DND-41 (cell line): Measurements from ENCODE around the gene CTDSP2.

Experiments used
- ATAC-seq: fragments of 200-7000 bp; cut with Tn5 transposase; 3 replicates; pipeline ENCODE4 v1.9.1; 2021; ENCODE audit warnings: low read depth; ENCODE audit not compliant: insufficient read depth
- DNase-seq: peaks from one replicate; pipeline ENCODE4 v3.0.0-alpha.2; 2020
- H2AFZ ChIP-seq: 2 replicates; pipeline ENCODE4 v1.6.0; 2012; ENCODE audit warnings: low read depth, low read length
- H3K27ac ChIP-seq: 2 replicates; pipeline ENCODE4 v1.5.1; 2012; ENCODE audit warnings: low read length, inconsistent platforms
- H3K27me3 ChIP-seq: fragments of 200-600 bp; sonication (generic); 2 replicates; pipeline ENCODE4 v1.6.0; 2012; ENCODE audit warnings: low read length, mild to moderate bottlenecking, inconsistent platforms; ENCODE audit not compliant: insufficient read depth, poor library complexity
- H3K36me3 ChIP-seq: 2 replicates; pipeline ENCODE4 v1.5.1; 2012; ENCODE audit warnings: low read length, inconsistent platforms; ENCODE audit not compliant: insufficient read depth
- H3K4me1 ChIP-seq: 2 replicates; pipeline ENCODE4 v1.5.1; 2012; ENCODE audit warnings: mild to moderate bottlenecking, low read length; ENCODE audit not compliant: insufficient read depth
- H3K4me2 ChIP-seq: 2 replicates; pipeline ENCODE4 v1.6.0; 2012; ENCODE audit warnings: mild to moderate bottlenecking, moderate library complexity, low read length, inconsistent platforms; ENCODE audit not compliant: insufficient read depth
- H3K4me3 ChIP-seq, 2 experiments: fragments of 200-600 bp in 1 of 2; shearing (Covaris generic) in 1 of 2; 2 replicates each; pipeline ENCODE4 v1.5.1; 2012 to 2016; ENCODE audit warnings: inconsistent platforms in 2 of 2, low read length in 2 of 2, mild to moderate bottlenecking in 2 of 2, low read depth in 1 of 2, moderate library complexity in 1 of 2
- H3K79me2 ChIP-seq: 2 replicates; pipeline ENCODE4 v1.6.0; 2012; ENCODE audit warnings: low read length, inconsistent platforms; ENCODE audit not compliant: insufficient read depth
- H3K9ac ChIP-seq: 2 replicates; pipeline ENCODE4 v1.6.0; 2012; ENCODE audit warnings: low read depth, mild to moderate bottlenecking, inconsistent platforms, low read length, moderate library complexity
- H3K9me3 ChIP-seq: 2 replicates; pipeline ENCODE4 v1.5.1; 2012; ENCODE audit warnings: low read length, moderate library complexity, mild to moderate bottlenecking, inconsistent platforms; ENCODE audit not compliant: insufficient read depth, severe bottlenecking
- H4K20me1 ChIP-seq: 2 replicates; pipeline ENCODE4 v1.6.0; 2012; ENCODE audit warnings: low read length; ENCODE audit not compliant: insufficient read depth
- EZH2 ChIP-seq: IDR thresholded peaks from 3 replicates; pipeline ENCODE4 v1.6.1; 2012; ENCODE audit warnings: borderline replicate concordance, low read depth, mild to moderate bottlenecking, moderate library complexity, low read length, inconsistent platforms; ENCODE audit not compliant: severe bottlenecking
- TF ChIP-seq, protein P1 (sequence below): IDR thresholded peaks from 2 replicates; pipeline ENCODE4 v1.5.1; 2012; ENCODE audit warnings: borderline replicate concordance, low read length, moderate library complexity, mild to moderate bottlenecking; ENCODE audit not compliant: poor library complexity, severe bottlenecking; ENCODE audit errors: extremely low read depth

The CTDSP2 gene

DNA sequence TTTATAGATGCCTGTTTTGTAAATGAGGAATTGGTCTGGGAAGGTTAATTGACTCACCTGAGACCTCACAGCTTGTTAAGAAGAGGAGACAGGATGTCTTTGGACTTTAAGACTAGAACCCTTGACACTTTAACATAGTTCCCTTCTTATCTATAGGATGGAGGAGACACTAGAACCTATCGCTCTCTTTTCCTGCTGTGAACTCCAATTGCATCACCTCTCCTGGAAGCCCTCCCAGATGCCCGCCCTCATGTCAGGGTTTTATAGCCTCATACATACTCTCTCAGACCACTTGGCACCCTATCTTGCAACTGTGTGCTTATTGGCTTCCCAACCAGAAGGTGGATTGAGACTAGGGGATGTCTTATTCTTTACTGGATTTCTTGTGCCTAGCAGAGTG, 2.5 kb upstream of the CTDSP2 start:
- no peak for ATAC-seq
- Histone ChIP-seq H2AFZ (no peak overlapping the region), H3K4me3 (no peak overlapping the region), H4K20me1 (peaks cover 21% of the 10 kb centered on the region), H3K4me2 (no peak overlapping the region), H3K27me3 (peaks cover 57% of the 10 kb centered on the region), H3K27ac (no peak overlapping the region), H3K9ac (no peak overlapping the region), H3K9me3 (no peaks in the 10 kb centered on the region), H3K79me2 (peaks cover 25% of the 10 kb centered on the region), H3K4me1 (peaks cover 19% of the 10 kb centered on the region), H3K36me3 (peaks cover 13% of the 10 kb centered on the region; the same call in 1 of the 2 replicates)
- no peak for TF ChIP-seq EZH2
- TF ChIP-seq, protein P1, sequence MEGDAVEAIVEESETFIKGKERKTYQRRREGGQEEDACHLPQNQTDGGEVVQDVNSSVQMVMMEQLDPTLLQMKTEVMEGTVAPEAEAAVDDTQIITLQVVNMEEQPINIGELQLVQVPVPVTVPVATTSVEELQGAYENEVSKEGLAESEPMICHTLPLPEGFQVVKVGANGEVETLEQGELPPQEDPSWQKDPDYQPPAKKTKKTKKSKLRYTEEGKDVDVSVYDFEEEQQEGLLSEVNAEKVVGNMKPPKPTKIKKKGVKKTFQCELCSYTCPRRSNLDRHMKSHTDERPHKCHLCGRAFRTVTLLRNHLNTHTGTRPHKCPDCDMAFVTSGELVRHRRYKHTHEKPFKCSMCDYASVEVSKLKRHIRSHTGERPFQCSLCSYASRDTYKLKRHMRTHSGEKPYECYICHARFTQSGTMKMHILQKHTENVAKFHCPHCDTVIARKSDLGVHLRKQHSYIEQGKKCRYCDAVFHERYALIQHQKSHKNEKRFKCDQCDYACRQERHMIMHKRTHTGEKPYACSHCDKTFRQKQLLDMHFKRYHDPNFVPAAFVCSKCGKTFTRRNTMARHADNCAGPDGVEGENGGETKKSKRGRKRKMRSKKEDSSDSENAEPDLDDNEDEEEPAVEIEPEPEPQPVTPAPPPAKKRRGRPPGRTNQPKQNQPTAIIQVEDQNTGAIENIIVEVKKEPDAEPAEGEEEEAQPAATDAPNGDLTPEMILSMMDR: no peak
- DNase-seq: no peak

DNA sequence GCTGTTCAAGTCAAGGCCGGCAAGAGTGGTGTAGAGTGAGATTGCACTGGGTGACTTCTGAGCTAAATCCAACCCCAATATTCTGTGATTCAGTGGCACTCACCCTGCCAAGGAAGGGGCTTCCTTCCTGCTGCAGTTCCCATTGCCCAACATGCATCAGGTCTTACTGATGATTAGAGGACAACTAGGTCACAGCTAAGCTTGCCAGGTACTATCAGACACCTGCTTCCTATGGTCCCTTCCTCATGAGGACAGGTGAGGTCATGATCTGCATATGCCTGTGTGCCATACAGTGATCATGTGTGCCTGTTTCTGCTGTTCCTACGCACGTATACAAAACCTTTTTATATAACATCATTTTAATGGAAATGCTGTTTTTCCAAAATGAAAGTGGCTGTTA, 1.7 kb upstream of the CTDSP2 start:
- DNase-seq (no peak), ATAC-seq (no peak)
- Histone ChIP-seq H3K4me3 (no peak overlapping the region), H3K4me2 (no peak overlapping the region), H3K27ac (no peak overlapping the region), H3K36me3 (peaks cover 13% of the 10 kb centered on the region; the same call in 1 of the 2 replicates), H2AFZ (no peak overlapping the region), H3K27me3 (peaks cover 48% of the 10 kb centered on the region), H3K9me3 (no peaks in the 10 kb centered on the region), H3K4me1 (peaks cover 27% of the 10 kb centered on the region), H3K79me2 (peaks cover 33% of the 10 kb centered on the region), H4K20me1 (peaks cover 29% of the 10 kb centered on the region), H3K9ac (no peak overlapping the region)
- TF ChIP-seq, protein P1: no peak
- no peak for TF ChIP-seq EZH2

DNA sequence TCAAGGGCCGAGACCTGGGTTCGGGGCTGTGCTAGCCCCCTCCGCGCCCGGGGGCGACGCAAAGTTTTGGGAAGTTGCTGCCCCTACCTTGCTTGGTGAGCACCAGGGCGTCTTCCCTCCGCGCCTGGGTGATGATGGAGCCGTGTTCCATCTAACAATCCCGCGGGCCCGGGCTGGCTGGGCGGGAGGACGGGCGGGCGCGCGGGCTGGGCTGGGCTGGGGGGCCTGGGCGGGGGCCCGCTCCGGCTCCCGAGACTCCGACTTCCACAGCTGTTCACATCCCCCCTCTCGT, 298 bp downstream of the CTDSP2 start:
- peak overlapping the region; percentile 94 to 98 for H3K4me3 ChIP-seq
- H2AFZ ChIP-seq: peak overlapping the region; percentile 91
- ATAC-seq (peak; percentile 37), DNase-seq (no peak)
- H4K20me1 ChIP-seq: peaks cover 49% of the 10 kb centered on the region
- peak overlapping the region; percentile 96 for H3K9ac ChIP-seq
- H3K27ac ChIP-seq: peak overlapping the region; percentile 90
- H3K79me2 ChIP-seq: peaks cover 53% of the 10 kb centered on the region
- peaks cover 32% of the 10 kb centered on the region for H3K27me3 ChIP-seq
- no peak for TF ChIP-seq EZH2
- TF ChIP-seq, protein P1: no peak
- peaks cover 37% of the 10 kb centered on the region for H3K4me1 ChIP-seq
- H3K36me3 ChIP-seq: peaks cover 13% of the 10 kb centered on the region; the same call in 1 of the 2 replicates
- H3K4me2 ChIP-seq: peak overlapping the region; percentile 64
- no peaks in the 10 kb centered on the region for H3K9me3 ChIP-seq
